CD4-positive, alpha-beta T cell treated with Interleukin-15 for 1 hour (primary cell): Measurements from ENCODE around the gene MPP2.
"Not testable (repeated sequence)": the region's sequence is repeated elsewhere in the genome, so short reads cannot be mapped to it uniquely, and the experiment has no call there.

Experiments
- DNase-seq: peaks from one replicate; pipeline ENCODE4 v3.0.0-alpha.2; 2020

Gene MPP2

GRCh38 chr17:43900858-43901754, 6.2 kb downstream of the MPP2 start:
- no peak for DNase-seq

DNA sequence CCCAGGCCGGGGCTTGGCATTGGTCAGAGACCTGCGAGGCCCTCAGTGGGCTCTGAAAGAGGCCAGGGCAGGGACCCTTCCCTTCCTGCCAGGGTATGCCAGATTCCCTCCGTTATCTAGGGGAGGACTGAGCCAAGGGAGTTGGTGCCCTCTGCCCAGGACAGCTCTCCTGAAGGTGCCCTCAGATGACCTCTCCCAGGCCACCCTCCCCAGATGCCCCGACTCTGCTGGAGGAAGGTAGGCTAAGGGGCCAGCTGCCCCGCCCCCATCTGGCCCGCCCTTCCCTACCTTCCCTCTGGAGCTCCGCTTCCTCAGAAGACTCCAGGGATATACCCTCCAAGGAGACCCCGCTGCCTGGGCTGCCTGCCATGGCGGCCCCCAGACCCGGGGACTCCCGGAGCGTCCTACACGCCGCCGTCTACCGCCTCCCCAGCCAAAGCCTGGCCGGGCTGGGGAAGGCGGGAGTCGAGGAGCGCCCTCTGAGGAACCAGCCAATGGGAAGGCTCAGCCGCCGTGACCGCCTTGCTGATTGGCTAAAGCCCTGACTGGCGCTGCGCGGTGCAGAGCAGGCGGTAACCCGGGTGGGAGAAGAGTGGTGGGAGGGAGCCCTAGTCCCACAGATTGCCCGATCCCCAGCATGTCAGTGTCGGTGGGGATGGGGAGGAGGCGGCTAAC, 7.0 kb downstream of the MPP2 start:
- DNase-seq, result peak; percentile 84

DNA sequence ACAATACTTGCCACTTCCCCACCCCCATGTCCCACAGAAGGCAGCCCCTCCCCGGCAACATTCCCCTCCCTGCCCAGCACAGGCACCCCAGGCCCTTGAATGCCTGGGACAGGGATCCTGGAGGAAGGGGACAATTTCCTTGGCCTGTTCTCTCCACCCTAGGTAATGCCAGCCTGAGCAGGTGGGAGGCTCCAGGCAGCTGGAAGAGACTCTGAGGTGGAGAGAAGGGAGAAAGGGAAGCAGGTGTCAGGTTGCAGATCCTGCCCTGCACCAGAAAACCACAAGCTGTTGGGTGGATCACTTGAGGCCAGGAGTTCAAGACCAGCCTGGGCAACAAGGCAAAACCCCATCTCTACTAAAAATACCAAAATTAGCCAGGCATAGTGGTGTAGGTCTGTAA, 8.9 kb downstream of the MPP2 start:
- no peak for DNase-seq

- DNase-seq, result no peak
These were observed 9.5 kb downstream of the MPP2 start for GRCh38 chr17:43897831-43898230.

- not testable (repeated sequence) for DNase-seq
These were observed 12.8 kb downstream of the MPP2 start for GRCh38 chr17:43894494-43894893.

- no peak for DNase-seq
These were observed 14.7 kb downstream of the MPP2 start for GRCh38 chr17:43892647-43892952.

DNA sequence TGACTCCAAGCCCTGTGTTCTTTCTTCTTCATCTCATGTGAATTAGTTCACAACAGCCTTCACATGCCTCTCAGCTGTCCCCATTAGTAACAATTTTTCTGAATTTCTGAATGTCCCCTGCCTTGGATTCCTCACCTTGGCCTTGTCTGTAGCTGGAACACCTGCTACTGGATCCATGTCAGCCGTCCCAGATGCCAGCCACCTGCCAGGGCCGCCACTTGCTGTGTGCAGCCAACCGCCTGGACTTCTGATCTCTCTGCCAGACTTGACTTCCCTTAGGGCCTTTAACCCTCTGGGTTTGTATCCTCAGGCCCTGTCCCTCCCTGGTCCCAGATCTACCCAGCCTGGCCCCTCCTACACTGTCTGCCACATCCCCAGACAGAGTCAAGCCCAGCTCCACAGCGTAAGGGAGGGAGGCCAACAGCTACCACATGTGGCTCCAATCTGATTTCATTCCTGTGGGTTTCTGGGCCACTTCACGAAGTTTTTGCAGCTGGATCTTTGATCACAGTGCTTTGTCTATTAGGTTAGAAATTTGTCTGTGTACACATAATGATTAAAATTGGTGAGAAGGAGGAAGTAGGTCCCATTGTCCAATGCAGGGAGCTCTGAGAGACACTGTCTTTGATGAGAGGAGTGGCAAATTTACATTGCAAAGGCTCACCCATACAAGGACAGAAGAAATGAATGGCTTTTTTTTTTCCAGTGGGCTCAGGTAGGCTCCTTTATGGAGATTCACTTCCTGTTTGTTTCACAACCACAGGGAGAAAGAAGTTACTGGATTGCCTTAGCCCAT, 15.3 kb downstream of the MPP2 start:
- DNase-seq, result no peak

DNA sequence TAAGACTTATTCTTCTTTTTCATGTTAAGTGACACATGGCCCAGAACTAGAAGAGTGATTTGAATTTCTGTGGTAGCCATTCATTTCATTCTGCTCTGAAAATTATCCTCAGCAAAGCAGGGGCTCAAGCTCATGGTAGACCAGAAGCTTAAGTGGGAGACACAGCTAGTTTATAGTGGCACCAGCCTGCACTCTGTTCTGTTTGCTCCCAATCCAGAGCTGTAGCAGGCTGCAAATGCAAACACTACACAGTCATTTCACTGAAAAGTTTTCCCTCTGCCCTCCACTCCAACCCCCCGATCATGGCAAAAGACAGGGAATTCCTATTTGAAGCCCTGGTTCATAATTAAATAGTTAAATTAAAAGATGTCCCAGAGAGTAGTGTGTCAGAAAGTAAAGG, 17.1 kb downstream of the MPP2 start:
- DNase-seq, result no peak

- no peak for DNase-seq
These were observed 18.8 kb downstream of the MPP2 start for GRCh38 chr17:43888548-43888947.

GRCh38 chr17:43882761-43883415, 24.4 kb downstream of the MPP2 start:
- no peak for DNase-seq

GRCh38 chr17:43881758-43882505, 25.4 kb downstream of the MPP2 start:
- DNase-seq, result no peak

GRCh38 chr17:43881181-43881580, 26.2 kb downstream of the MPP2 start:
- DNase-seq, result no peak

GRCh38 chr17:43880420-43880991, 26.8 kb downstream of the MPP2 start:
- no peak for DNase-seq

- no peak for DNase-seq
These were observed 27.5 kb downstream of the MPP2 start for GRCh38 chr17:43879723-43880419.

- DNase-seq, result peak; percentile 42
These were observed 28.8 kb downstream of the MPP2 start for GRCh38 chr17:43878260-43879175.

DNA sequence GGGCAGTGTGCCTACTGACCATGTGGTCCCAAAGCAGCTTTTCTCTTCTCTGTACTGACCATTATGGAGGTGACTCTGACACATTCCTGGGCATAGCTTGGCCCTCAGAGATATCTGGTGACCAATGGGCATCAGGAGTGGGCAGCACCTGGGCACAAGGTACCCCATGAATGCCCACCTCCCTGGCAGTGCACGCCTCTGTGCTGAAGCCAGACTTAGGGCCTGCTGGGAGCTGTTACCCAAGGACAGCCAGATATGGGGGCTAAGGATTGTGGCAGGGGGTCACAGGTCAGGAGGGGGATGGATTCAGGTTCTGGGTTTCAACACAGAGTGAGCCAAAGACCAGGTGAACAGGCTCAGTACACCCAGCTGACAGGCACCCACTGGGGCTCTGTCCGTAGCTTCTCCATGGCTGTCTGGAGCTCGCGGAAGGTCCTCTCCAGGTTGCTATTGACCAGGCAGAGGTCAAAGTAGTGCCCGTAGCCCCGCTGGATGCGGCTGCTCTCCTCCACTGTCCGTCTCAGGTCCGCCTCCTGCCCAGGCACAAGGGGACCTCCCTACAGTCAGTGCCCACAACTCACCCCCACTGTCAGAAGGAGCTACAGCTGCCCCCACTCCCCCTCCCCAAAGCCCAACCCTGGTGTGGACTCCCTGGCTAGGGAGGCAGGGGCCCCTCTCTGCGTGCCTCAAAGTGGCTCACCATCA, 29.7 kb downstream of the MPP2 start:
- no peak for DNase-seq

GRCh38 chr17:43877031-43877430, 30.3 kb downstream of the MPP2 start:
- no peak for DNase-seq

- DNase-seq, result no peak
These were observed 31.7 kb downstream of the MPP2 start for GRCh38 chr17:43875476-43876147.

GRCh38 chr17:43874293-43874692, 33.0 kb downstream of the MPP2 start:
- no peak for DNase-seq
